Small intestine (tissue), 7 donors: Measurements from ENCODE around the gene LIN28A. TPM values are rescaled to one million over a fixed set of nuclear protein-coding genes. Genes with fewer than 3 reads are reported as not detected.
A peak's percentile ranks its signal among the peaks of the same experiment; 100 is the strongest.

ENCODE experiments used
- DNase-seq, 2 donors: peaks; one replicate each; pipeline versions ENCODE4 v3.0.0 to v3.0.0-alpha.2; 2013
- FAIRE-seq: peaks from 2 replicates; lab custom pipeline; 2012; peaks lifted over from hg19 to GRCh38; lab: Jason Lieb, UNC
- H3K27ac ChIP-seq, 3 donors: one replicate each; pipeline ENCODE4 v1.5.1; 2013; ENCODE audit warnings: low read length in 2 of 3, mild to moderate bottlenecking in 2 of 3, control low read depth in 1 of 3, inconsistent platforms in 1 of 3, low read depth in 1 of 3, moderate library complexity in 1 of 3
- H3K27me3 ChIP-seq, 3 donors: one replicate each; pipeline ENCODE4 v1.6.1; 2013; ENCODE audit warnings: low read length in 3 of 3, inconsistent platforms in 1 of 3; ENCODE audit not compliant: control insufficient read depth in 3 of 3, insufficient read depth in 3 of 3
- H3K36me3 ChIP-seq, 3 donors: one replicate each; pipeline ENCODE4 v1.6.1; 2013; ENCODE audit warnings: low read length in 3 of 3, inconsistent platforms in 1 of 3, low read depth in 1 of 3, mild to moderate bottlenecking in 1 of 3, moderate library complexity in 1 of 3; ENCODE audit not compliant: control insufficient read depth in 3 of 3, insufficient read depth in 2 of 3
- H3K4me1 ChIP-seq, 3 donors: one replicate each; pipeline ENCODE4 v1.6.1; 2013; ENCODE audit warnings: low read length in 2 of 3, inconsistent platforms in 1 of 3, low read depth in 1 of 3, mild to moderate bottlenecking in 1 of 3, moderate library complexity in 1 of 3; ENCODE audit not compliant: control insufficient read depth in 3 of 3, insufficient read depth in 2 of 3
- H3K4me3 ChIP-seq, 3 donors: one replicate each; pipeline ENCODE4 v1.5.1; 2013; ENCODE audit warnings: low read length in 3 of 3, control low read depth in 1 of 3, inconsistent platforms in 1 of 3, low read depth in 1 of 3, mild to moderate bottlenecking in 1 of 3, moderate library complexity in 1 of 3
- H3K9me3 ChIP-seq, 2 donors: one replicate each; pipeline ENCODE4 v1.6.1; 2013; ENCODE audit warnings: low read depth in 1 of 2, low read length in 1 of 2; ENCODE audit not compliant: control insufficient read depth in 2 of 2, insufficient read depth in 1 of 2
- WGBS, 3 donors: extraction: QIAGEN DNeasy Blood & Tissue Kit; methylation state at CpG; one replicate each; pipeline ENCODE4 v1.1.7; 2013; 5-methylcytosine and 5-hydroxymethylcytosine counted together
- polyA plus RNA-seq, 4 donors: library from polyadenylated mRNA; stranded (reverse) in 3 of 4; unstranded in 1 of 4; fragments of 200-250 nt in 3 of 4; fragments of 120-200 nt in 1 of 4; gene quantifications; one replicate each; pipeline versions ENCODE4 v1.2.1 to v1.2.3, GENCODE V29; 2013
- donor health status: healthy with polysubstance abuse.
- donor health status: control.
- donor health status: control.
- donor health status: Bipolar disorder and iron deficiency.
- donor health status: healthy.

LIN28A gene
- polyA plus RNA-seq, 4 donors, result 0.03 TPM; not detected in 3

- H3K4me3 ChIP-seq, result no peak overlapping the region
- H3K27ac ChIP-seq, result no peak overlapping the region
- H3K36me3 ChIP-seq, result no peaks in the 10 kb centered on the region
- H3K4me1 ChIP-seq, result no peaks in the 10 kb centered on the region
- H3K9me3 ChIP-seq, result no peaks in the 10 kb centered on the region
- WGBS, 3 donors, result 3 to 13% (median 12%) methylated on average over 16 of the region's 16 CpGs
- DNase-seq, result no peak
- peaks cover 4 to 57% (median 36%) of the 10 kb centered on the region in 3 donors for H3K27me3 ChIP-seq
- no peak for FAIRE-seq
Measured at GRCh38 chr1:26409191-26409807, 1.3 kb upstream of the LIN28A start.

- no peak overlapping the region for H3K27ac ChIP-seq
- peaks cover 4 to 75% (median 35%) of the 10 kb centered on the region in 3 donors for H3K27me3 ChIP-seq
- DNase-seq, result no peak
- no peaks in the 10 kb centered on the region for H3K36me3 ChIP-seq
- 11 to 19% (median 13%) methylated on average over 20 of the region's 20 CpGs for WGBS, 3 donors
- no peaks in the 10 kb centered on the region for H3K4me1 ChIP-seq
- H3K4me3 ChIP-seq, result no peak overlapping the region
- FAIRE-seq, result no peak
- H3K9me3 ChIP-seq, result no peaks in the 10 kb centered on the region
Measured at GRCh38 chr1:26411624-26412074, 1.0 kb downstream of the LIN28A start.

GRCh38 chr1:26412180-26412840 is 1.7 kb downstream of the LIN28A start:
- Histone ChIP-seq H3K4me1 (no peaks in the 10 kb centered on the region), H3K9me3 (no peaks in the 10 kb centered on the region), H3K27ac (no peak overlapping the region), H3K36me3 (no peaks in the 10 kb centered on the region), H3K27me3 (peaks cover 4 to 76% (median 35%) of the 10 kb centered on the region in 3 donors), H3K4me3 (no peak overlapping the region)
- FAIRE-seq, result no peak
- no peak for DNase-seq
- WGBS, 3 donors, result 17 to 27% (median 22%) methylated on average over 9 of the region's 9 CpGs

GRCh38 chr1:26413031-26413430 is 2.4 kb downstream of the LIN28A start:
- no peak overlapping the region for H3K4me3 ChIP-seq
- no peaks in the 10 kb centered on the region for H3K9me3 ChIP-seq
- WGBS, 3 donors, result 4 to 10% (median 10%) methylated on average over 1 of the region's 1 CpG
- DNase-seq (no peak), FAIRE-seq (no peak)
- peaks cover 4 to 76% (median 35%) of the 10 kb centered on the region in 3 donors for H3K27me3 ChIP-seq
- H3K36me3 ChIP-seq, result no peaks in the 10 kb centered on the region
- no peak overlapping the region for H3K27ac ChIP-seq
- no peaks in the 10 kb centered on the region for H3K4me1 ChIP-seq

- Histone ChIP-seq H3K4me3 (no peak overlapping the region), H3K36me3 (no peaks in the 10 kb centered on the region), H3K9me3 (no peaks in the 10 kb centered on the region), H3K4me1 (no peaks in the 10 kb centered on the region), H3K27me3 (peaks cover 0 to 48% (median 12%) of the 10 kb centered on the region in 3 donors), H3K27ac (no peak overlapping the region)
- 20 to 24% (median 23%) methylated on average over 9 of the region's 9 CpGs for whole genome bisulfite sequencing, 3 donors
- FAIRE-seq (no peak), DNase-seq (peak; percentile 73 to 82)
Measured at GRCh38 chr1:26417111-26417759, 6.6 kb downstream of the LIN28A start.

GRCh38 chr1:26418865-26419349 is 8.3 kb downstream of the LIN28A start:
- H3K4me3 ChIP-seq, result no peak overlapping the region
- H3K4me1 ChIP-seq, result no peaks in the 10 kb centered on the region
- no peak overlapping the region for H3K27ac ChIP-seq
- H3K9me3 ChIP-seq, result no peaks in the 10 kb centered on the region
- H3K36me3 ChIP-seq, result no peaks in the 10 kb centered on the region
- no peak for FAIRE-seq
- H3K27me3 ChIP-seq, result peaks cover 0 to 37% (median 3%) of the 10 kb centered on the region in 3 donors
- 35 to 46% (median 40%) methylated on average over 4 to 5 of the region's 5 CpGs for WGBS, 3 donors
- no peak for DNase-seq

GRCh38 chr1:26419494-26419893 is 8.9 kb downstream of the LIN28A start:
- peaks cover 0 to 31% (median 3%) of the 10 kb centered on the region in 3 donors for H3K27me3 ChIP-seq
- H3K36me3 ChIP-seq, result no peaks in the 10 kb centered on the region
- FAIRE-seq (no peak), DNase-seq (no peak)
- no peak overlapping the region for H3K27ac ChIP-seq
- no peaks in the 10 kb centered on the region for H3K9me3 ChIP-seq
- H3K4me3 ChIP-seq, result no peak overlapping the region
- H3K4me1 ChIP-seq, result no peaks in the 10 kb centered on the region
- 22 to 65% (median 42%) methylated on average over 2 of the region's 2 CpGs for WGBS, 3 donors

- no peak for DNase-seq
- H3K27me3 ChIP-seq, result peaks cover 0 to 5% (median 2%) of the 10 kb centered on the region in 3 donors
- no peak overlapping the region for H3K4me3 ChIP-seq
- FAIRE-seq, result no peak
- H3K4me1 ChIP-seq, result peaks cover 0 to 14% (median 7%) of the 10 kb centered on the region in 3 donors
- H3K36me3 ChIP-seq, result no peaks in the 10 kb centered on the region
- no peaks in the 10 kb centered on the region for H3K9me3 ChIP-seq
- 89 to 94% (median 91%) methylated on average over 2 of the region's 2 CpGs for WGBS, 3 donors
- no peak overlapping the region for H3K27ac ChIP-seq
Measured at GRCh38 chr1:26429721-26430120, 19.1 kb downstream of the LIN28A start.
